Measurements from ENCODE around the gene ZNF768. TPM values are rescaled to one million over a fixed set of nuclear protein-coding genes. Genes with fewer than 3 reads are reported as not detected.
A peak's percentile ranks its signal among the peaks of the same experiment; 100 is the strongest.

ZNF768 gene
- total RNA-seq: 21.8 and 23.9 TPM in 2 replicates
- polyA plus RNA-seq: 8.2 and 9.5 TPM in 2 replicates
- polyA plus RNA-seq (2012): 15.2 and 17.6 TPM in 2 replicates
- 6.8 and 7.2 TPM in 2 replicates for polyA minus RNA-seq (ENCODE audit: low replicate concordance)

GRCh38 chr16:30526137-30526822 lies at the start of gene ZNF768:
Gene ZNF768 (minus strand): TSS chr16:30526566. CDS start chr16:30526413, 153 bp downstream.
- Histone ChIP-seq H3K27me3 (ENCODE audit: control insufficient read depth, insufficient read depth, low read length) (no peaks in the 10 kb centered on the region), H3K4me2 (ENCODE audit: extremely low read depth, insufficient read depth, low read length) (peak within 1 kb of the TSS; percentile 54), H4K20me1 (ENCODE audit: control insufficient read depth, extremely low read depth, insufficient read depth, low read length) (no peaks in the 10 kb centered on the region), H3K27ac (ENCODE audit: insufficient read depth, low read length) (peak within 1 kb of the TSS; percentile 92), H3K4me3 (replicated peaks in 1 of 4; ENCODE audit: control extremely low read depth in 1 of 4, insufficient read depth in 1 of 4, low read depth in 3 of 4, low read length in 4 of 4) (peak within 1 kb of the TSS; percentile 67 to 87 (median 80)), H2AFZ (ENCODE audit: low read length) (peak within 1 kb of the TSS; percentile 79), H3K9ac (ENCODE audit: insufficient read depth, low read length) (peak within 1 kb of the TSS; percentile 87), H3K36me3 (ENCODE audit: control insufficient read depth, insufficient read depth, low read length) (peaks cover 7% of the 10 kb centered on the region), H3K9me3 (ENCODE audit: control insufficient read depth, insufficient read depth, low read depth, low read length) (no peaks in the 10 kb centered on the region), H3K4me1 (ENCODE audit: control insufficient read depth, extremely low read depth, insufficient read depth, low read length) (peaks cover 3% of the 10 kb centered on the region), H3K79me2 (ENCODE audit: control insufficient read depth, insufficient read depth, low read length) (no peaks in the 10 kb centered on the region)
- TF ChIP-seq EZH2 (IDR thresholded peaks at IDR 0.05; ENCODE audit: low read length, missing control alignments) (no peak), CTCF (conservative IDR thresholded peaks at IDR 0.05 in 1 of 2, IDR thresholded peaks at IDR 0.05 in 1 of 2; ENCODE audit: low read depth in 1 of 2, low read length in 2 of 2) (no peak)
- DNase-seq (ENCODE audit: low read depth in 2 of 2): peak; percentile 9 to 14

- H3K4me2 ChIP-seq (ENCODE audit: extremely low read depth, insufficient read depth, low read length): no peak overlapping the region
- H4K20me1 ChIP-seq (ENCODE audit: control insufficient read depth, extremely low read depth, insufficient read depth, low read length): no peaks in the 10 kb centered on the region
- H3K4me3 ChIP-seq (replicated peaks in 1 of 4; ENCODE audit: control extremely low read depth in 1 of 4, insufficient read depth in 1 of 4, low read depth in 3 of 4, low read length in 4 of 4): no peak overlapping the region
- no peak overlapping the region for H3K27ac ChIP-seq (ENCODE audit: insufficient read depth, low read length)
- TF ChIP-seq CTCF (conservative IDR thresholded peaks at IDR 0.05 in 1 of 2, IDR thresholded peaks at IDR 0.05 in 1 of 2; ENCODE audit: low read depth in 1 of 2, low read length in 2 of 2) (no peak), EZH2 (IDR thresholded peaks at IDR 0.05; ENCODE audit: low read length, missing control alignments) (no peak)
- no peak for DNase-seq (ENCODE audit: low read depth in 2 of 2)
- H2AFZ ChIP-seq (ENCODE audit: low read length): no peak overlapping the region
- no peak overlapping the region for H3K9ac ChIP-seq (ENCODE audit: insufficient read depth, low read length)
- H3K36me3 ChIP-seq (ENCODE audit: control insufficient read depth, insufficient read depth, low read length): no peaks in the 10 kb centered on the region
- no peaks in the 10 kb centered on the region for H3K79me2 ChIP-seq (ENCODE audit: control insufficient read depth, insufficient read depth, low read length)
- H3K4me1 ChIP-seq (ENCODE audit: control insufficient read depth, extremely low read depth, insufficient read depth, low read length): peaks cover 3% of the 10 kb centered on the region
- no peaks in the 10 kb centered on the region for H3K27me3 ChIP-seq (ENCODE audit: control insufficient read depth, insufficient read depth, low read length)
- H3K9me3 ChIP-seq (ENCODE audit: control insufficient read depth, insufficient read depth, low read depth, low read length): no peaks in the 10 kb centered on the region
Observed at GRCh38 chr16:30574678-30575077, 48.3 kb upstream of the ZNF768 start.

- TF ChIP-seq CTCF (conservative IDR thresholded peaks at IDR 0.05 in 1 of 2, IDR thresholded peaks at IDR 0.05 in 1 of 2; ENCODE audit: low read depth in 1 of 2, low read length in 2 of 2) (no peak), EZH2 (IDR thresholded peaks at IDR 0.05; ENCODE audit: low read length, missing control alignments) (no peak)
- Histone ChIP-seq H2AFZ (ENCODE audit: low read length) (peak within 1 kb of the TSS; percentile 70), H3K9me3 (ENCODE audit: control insufficient read depth, insufficient read depth, low read depth, low read length) (no peaks in the 10 kb centered on the region), H3K4me1 (ENCODE audit: control insufficient read depth, extremely low read depth, insufficient read depth, low read length) (peaks cover 3% of the 10 kb centered on the region), H3K36me3 (ENCODE audit: control insufficient read depth, insufficient read depth, low read length) (no peaks in the 10 kb centered on the region), H3K4me3 (replicated peaks in 1 of 4; ENCODE audit: control extremely low read depth in 1 of 4, insufficient read depth in 1 of 4, low read depth in 3 of 4, low read length in 4 of 4) (peak within 1 kb of the TSS; percentile 54 to 78 (median 71)), H3K27ac (ENCODE audit: insufficient read depth, low read length) (peak within 1 kb of the TSS; percentile 69), H3K79me2 (ENCODE audit: control insufficient read depth, insufficient read depth, low read length) (no peaks in the 10 kb centered on the region), H4K20me1 (ENCODE audit: control insufficient read depth, extremely low read depth, insufficient read depth, low read length) (no peaks in the 10 kb centered on the region), H3K27me3 (ENCODE audit: control insufficient read depth, insufficient read depth, low read length) (no peaks in the 10 kb centered on the region), H3K9ac (ENCODE audit: insufficient read depth, low read length) (peak within 1 kb of the TSS; percentile 68), H3K4me2 (ENCODE audit: extremely low read depth, insufficient read depth, low read length) (peak within 1 kb of the TSS; percentile 98)
- peak; percentile 98 to 99 for DNase-seq (ENCODE audit: low read depth in 2 of 2)
Observed at GRCh38 chr16:30571445-30572322, 45.3 kb upstream of the ZNF768 start, which contains the start of gene ZNF688. Gene ZNF688 (minus strand): TSS chr16:30571714. CDS start chr16:30571629, 85 bp downstream.
